Upper lobe of left lung (tissue), 4 donors: ENCODE measurements around the gene PBX2.

ENCODE experiments used
- POLR2AphosphoS5 ChIP-seq, 2 donors: sonication (generic); formaldehyde crosslinking; IDR thresholded peaks; one replicate each; pipeline ENCODE4 v1.5.1; 2017; ENCODE audit warnings: antibody characterized with exemption in 2 of 2
- TF ChIP-seq, protein P1 (sequence below), 6 experiments: fragments of 450-650 bp in 4 of 6; fragments of 200-600 bp in 2 of 6; sonication (generic) in 2 of 6; IDR thresholded peaks; one replicate each; pipeline ENCODE4 v1.5.1; 2016 to 2019; ENCODE audit warnings: antibody characterized with exemption in 6 of 6

DNA sequence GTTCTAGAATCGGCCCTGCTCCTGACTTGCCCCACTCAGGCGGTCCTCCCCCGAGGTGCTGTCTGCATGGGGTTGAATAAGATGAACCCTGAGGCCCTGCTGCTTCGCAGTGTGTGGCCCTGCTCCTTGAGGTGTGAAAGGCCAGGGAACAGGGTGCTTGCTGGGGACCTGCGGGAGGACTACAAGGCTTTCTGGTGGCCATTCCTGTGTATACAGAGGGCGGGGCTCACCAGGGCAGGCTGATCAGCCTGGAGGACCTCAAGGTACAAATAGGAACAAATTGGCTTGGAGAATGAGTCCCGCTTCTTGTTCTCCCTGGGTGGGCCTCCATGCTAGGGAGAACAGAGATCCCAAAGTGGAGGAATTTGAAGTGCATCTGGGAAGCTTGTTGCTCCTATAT is 28.2 kb upstream of the PBX2 start:
- TF ChIP-seq, protein P1, sequence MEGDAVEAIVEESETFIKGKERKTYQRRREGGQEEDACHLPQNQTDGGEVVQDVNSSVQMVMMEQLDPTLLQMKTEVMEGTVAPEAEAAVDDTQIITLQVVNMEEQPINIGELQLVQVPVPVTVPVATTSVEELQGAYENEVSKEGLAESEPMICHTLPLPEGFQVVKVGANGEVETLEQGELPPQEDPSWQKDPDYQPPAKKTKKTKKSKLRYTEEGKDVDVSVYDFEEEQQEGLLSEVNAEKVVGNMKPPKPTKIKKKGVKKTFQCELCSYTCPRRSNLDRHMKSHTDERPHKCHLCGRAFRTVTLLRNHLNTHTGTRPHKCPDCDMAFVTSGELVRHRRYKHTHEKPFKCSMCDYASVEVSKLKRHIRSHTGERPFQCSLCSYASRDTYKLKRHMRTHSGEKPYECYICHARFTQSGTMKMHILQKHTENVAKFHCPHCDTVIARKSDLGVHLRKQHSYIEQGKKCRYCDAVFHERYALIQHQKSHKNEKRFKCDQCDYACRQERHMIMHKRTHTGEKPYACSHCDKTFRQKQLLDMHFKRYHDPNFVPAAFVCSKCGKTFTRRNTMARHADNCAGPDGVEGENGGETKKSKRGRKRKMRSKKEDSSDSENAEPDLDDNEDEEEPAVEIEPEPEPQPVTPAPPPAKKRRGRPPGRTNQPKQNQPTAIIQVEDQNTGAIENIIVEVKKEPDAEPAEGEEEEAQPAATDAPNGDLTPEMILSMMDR (IDR thresholded peaks at IDR 0.05) = no peak
- no peak for TF ChIP-seq POLR2AphosphoS5 (IDR thresholded peaks at IDR 0.05)
